Measurements from ENCODE around the gene TBC1D1. TPM values are rescaled to one million over a fixed set of nuclear protein-coding genes. Genes with fewer than 3 reads are reported as not detected.

Gene TBC1D1
- total RNA-seq, 1 experiment from 2014 or later: 28.5 TPM

- no peak overlapping the region for H3K27ac Mint-ChIP-seq (ENCODE audit: unreplicated experiment)
- H3K4me3 ChIP-seq (ENCODE audit: low read depth, low read length): no peak overlapping the region
- no peak for TF ChIP-seq CTCF (IDR thresholded peaks at IDR 0.05; ENCODE audit: insufficient read depth in 1 of 2, low read depth in 1 of 2, low read length in 1 of 2, severe bottlenecking in 1 of 2, unreplicated experiment in 1 of 2)
- H3K9me3 ChIP-seq: no peaks in the 10 kb centered on the region
- H3K36me3 ChIP-seq (ENCODE audit: control insufficient read depth, insufficient read depth, low read length): no peaks in the 10 kb centered on the region
- H3K27me3 ChIP-seq (replicated peaks; ENCODE audit: control insufficient read depth, insufficient read depth, low read length): no peaks in the 10 kb centered on the region
- no TSS peak for BruUV-seq (replicated peaks)
- H3K4me1 ChIP-seq: no peaks in the 10 kb centered on the region
- H3K4me3 Mint-ChIP-seq (ENCODE audit: unreplicated experiment): no peak overlapping the region
- intact Hi-C loops (cut with micrococcal nuclease; ENCODE audit: unreplicated experiment): no loop called here
- peaks cover 9% of the 10 kb centered on the region for H3K9me3 Mint-ChIP-seq (ENCODE audit: unreplicated experiment)
- H3K4me1 Mint-ChIP-seq (ENCODE audit: low read depth, unreplicated experiment): peaks cover 11% of the 10 kb centered on the region
- ChIA-PET CTCF (no interaction called here), POLR2A (no interaction called here)
- no peaks in the 10 kb centered on the region for H3K36me3 Mint-ChIP-seq (ENCODE audit: insufficient read depth, unreplicated experiment)
- no peak for DNase-seq
- H3K27me3 Mint-ChIP-seq (ENCODE audit: insufficient read depth, unreplicated experiment): no peaks in the 10 kb centered on the region
Observed at GRCh38 chr4:38163216-38164006, 272.5 kb downstream of the TBC1D1 start.

DNA sequence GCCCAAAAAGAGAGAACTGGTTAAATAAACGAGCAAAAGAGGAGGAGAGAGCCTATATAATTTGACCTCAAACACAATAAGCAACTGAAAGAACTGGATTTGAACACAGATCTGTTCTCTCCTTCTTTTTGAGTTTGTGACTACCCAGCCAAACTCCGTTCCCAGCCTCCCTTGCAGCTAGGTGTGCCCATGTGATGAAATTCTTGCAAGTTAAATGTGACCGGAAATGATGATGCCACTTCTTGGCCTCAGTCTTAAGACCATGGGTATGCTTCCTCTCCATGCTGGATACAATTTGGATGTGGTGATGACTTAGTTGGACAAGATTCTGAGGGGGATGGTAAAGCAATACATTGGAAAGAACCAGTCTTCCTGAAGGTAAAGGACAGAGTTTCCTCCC, 273.5 kb downstream of the TBC1D1 start:
- TF ChIP-seq CTCF (IDR thresholded peaks at IDR 0.05; ENCODE audit: insufficient read depth in 1 of 2, low read depth in 1 of 2, low read length in 1 of 2, severe bottlenecking in 1 of 2, unreplicated experiment in 1 of 2): no peak
- BruUV-seq (replicated peaks): no TSS peak
- CTCF ChIA-PET: no interaction called here
- H3K36me3 ChIP-seq (ENCODE audit: control insufficient read depth, insufficient read depth, low read length): no peaks in the 10 kb centered on the region
- H3K27me3 ChIP-seq (replicated peaks; ENCODE audit: control insufficient read depth, insufficient read depth, low read length): no peaks in the 10 kb centered on the region
- H3K27me3 Mint-ChIP-seq (ENCODE audit: insufficient read depth, unreplicated experiment): no peaks in the 10 kb centered on the region
- H3K9me3 Mint-ChIP-seq (ENCODE audit: unreplicated experiment): peaks cover 9% of the 10 kb centered on the region
- DNase-seq: no peak
- H3K27ac Mint-ChIP-seq (ENCODE audit: unreplicated experiment): no peak overlapping the region
- intact Hi-C loops (cut with micrococcal nuclease; ENCODE audit: unreplicated experiment): no loop called here
- H3K36me3 Mint-ChIP-seq (ENCODE audit: insufficient read depth, unreplicated experiment): no peaks in the 10 kb centered on the region
- POLR2A ChIA-PET: no interaction called here
- peaks cover 11% of the 10 kb centered on the region for H3K4me1 Mint-ChIP-seq (ENCODE audit: low read depth, unreplicated experiment)
- no peak overlapping the region for H3K4me3 Mint-ChIP-seq (ENCODE audit: unreplicated experiment)
- no peaks in the 10 kb centered on the region for H3K9me3 ChIP-seq
- no peaks in the 10 kb centered on the region for H3K4me1 ChIP-seq
- no peak overlapping the region for H3K4me3 ChIP-seq (ENCODE audit: low read depth, low read length)

GRCh38 chr4:38166082-38166481, 275.2 kb downstream of the TBC1D1 start:
- CTCF ChIA-PET: no interaction called here
- H3K4me3 ChIP-seq (ENCODE audit: low read depth, low read length): no peak overlapping the region
- intact Hi-C loops (cut with micrococcal nuclease; ENCODE audit: unreplicated experiment): loop anchor here (1.0 kb wide), 1 partner anchor 104 kb away; no protein-coding TSS in a partner anchor

More at GRCh38 chr4:38166082-38166481, 275.2 kb downstream of the TBC1D1 start:
- Mint-ChIP-seq H3K4me3 (ENCODE audit: unreplicated experiment) (no peak overlapping the region), H3K27ac (ENCODE audit: unreplicated experiment) (no peak overlapping the region), H3K9me3 (ENCODE audit: unreplicated experiment) (peaks cover 9% of the 10 kb centered on the region), H3K27me3 (ENCODE audit: insufficient read depth, unreplicated experiment) (no peaks in the 10 kb centered on the region), H3K4me1 (ENCODE audit: low read depth, unreplicated experiment) (peaks cover 7% of the 10 kb centered on the region), H3K36me3 (ENCODE audit: insufficient read depth, unreplicated experiment) (no peaks in the 10 kb centered on the region)
- BruUV-seq (replicated peaks): no TSS peak
- no peaks in the 10 kb centered on the region for H3K36me3 ChIP-seq (ENCODE audit: control insufficient read depth, insufficient read depth, low read length)
- no peaks in the 10 kb centered on the region for H3K27me3 ChIP-seq (replicated peaks; ENCODE audit: control insufficient read depth, insufficient read depth, low read length)
- no peaks in the 10 kb centered on the region for H3K4me1 ChIP-seq
- POLR2A ChIA-PET: no interaction called here
- DNase-seq: peak in 1 of 2 experiments; percentile 15
- no peaks in the 10 kb centered on the region for H3K9me3 ChIP-seq
- no peak for TF ChIP-seq CTCF (IDR thresholded peaks at IDR 0.05; ENCODE audit: insufficient read depth in 1 of 2, low read depth in 1 of 2, low read length in 1 of 2, severe bottlenecking in 1 of 2, unreplicated experiment in 1 of 2)

Data from Caco-2 (cell line).